ENCODE data around the gene OR5C1.

The OR5C1 gene

GRCh38 chr9:122788831-122789230 is at the start of gene OR5C1:
OR5C1 (plus strand) TSS chr9:122788933; CDS start chr9:122788933, 0 bp downstream.
- H3K27me3 ChIP-seq (ENCODE audit: control insufficient read depth, insufficient read depth, low read length): no peaks in the 10 kb centered on the region
- H3K9me3 ChIP-seq (ENCODE audit: control insufficient read depth, low read length): no peaks in the 10 kb centered on the region
- no peak within 1 kb of the TSS for H2AFZ ChIP-seq
- TF ChIP-seq CTCF (IDR thresholded peaks at IDR 0.05): no peak
- H3K36me3 ChIP-seq (ENCODE audit: control insufficient read depth, insufficient read depth, low read length): no peaks in the 10 kb centered on the region
- H3K79me2 ChIP-seq: no peaks in the 10 kb centered on the region
- no peaks in the 10 kb centered on the region for H3K4me1 ChIP-seq
- no peak within 1 kb of the TSS for H3K9ac ChIP-seq
- no peak within 1 kb of the TSS for H3K27ac ChIP-seq
- H3K4me3 ChIP-seq (ENCODE audit: low read depth, low read length): no peak within 1 kb of the TSS
- no peak within 1 kb of the TSS for H3K4me2 ChIP-seq (ENCODE audit: low read length)

GRCh38 chr9:122742003-122742402 is 46.7 kb upstream of the OR5C1 start, which contains the start of gene OR1L6:
OR1L6 (plus strand) TSS chr9:122742303; CDS start chr9:122749848, 7,545 bp downstream.
- Histone ChIP-seq H3K36me3 (ENCODE audit: control insufficient read depth, insufficient read depth, low read length) (no peaks in the 10 kb centered on the region), H3K9ac (no peak within 1 kb of the TSS), H3K27me3 (ENCODE audit: control insufficient read depth, insufficient read depth, low read length) (no peaks in the 10 kb centered on the region), H3K4me1 (no peaks in the 10 kb centered on the region), H3K4me3 (ENCODE audit: low read depth, low read length) (no peak within 1 kb of the TSS), H3K79me2 (no peaks in the 10 kb centered on the region), H2AFZ (no peak within 1 kb of the TSS), H3K9me3 (ENCODE audit: control insufficient read depth, low read length) (no peaks in the 10 kb centered on the region), H3K4me2 (ENCODE audit: low read length) (no peak within 1 kb of the TSS), H3K27ac (no peak within 1 kb of the TSS)
- TF ChIP-seq CTCF (IDR thresholded peaks at IDR 0.05): no peak

GRCh38 chr9:122754825-122755224 is 33.9 kb upstream of the OR5C1 start:
- Histone ChIP-seq H3K4me3 (ENCODE audit: low read depth, low read length) (no peak overlapping the region), H3K4me1 (no peaks in the 10 kb centered on the region), H3K79me2 (no peaks in the 10 kb centered on the region), H3K4me2 (ENCODE audit: low read length) (no peak overlapping the region), H3K9ac (no peak overlapping the region), H2AFZ (no peak overlapping the region), H3K36me3 (ENCODE audit: control insufficient read depth, insufficient read depth, low read length) (no peaks in the 10 kb centered on the region), H3K9me3 (ENCODE audit: control insufficient read depth, low read length) (no peaks in the 10 kb centered on the region), H3K27ac (no peak overlapping the region), H3K27me3 (ENCODE audit: control insufficient read depth, insufficient read depth, low read length) (no peaks in the 10 kb centered on the region)
- no peak for TF ChIP-seq CTCF (IDR thresholded peaks at IDR 0.05)

- Histone ChIP-seq H3K4me3 (ENCODE audit: low read depth, low read length) (no peak overlapping the region), H3K36me3 (ENCODE audit: control insufficient read depth, insufficient read depth, low read length) (peaks cover 2% of the 10 kb centered on the region), H3K4me1 (no peaks in the 10 kb centered on the region), H3K9ac (no peak overlapping the region), H3K27me3 (ENCODE audit: control insufficient read depth, insufficient read depth, low read length) (no peaks in the 10 kb centered on the region), H3K4me2 (ENCODE audit: low read length) (no peak overlapping the region), H3K9me3 (ENCODE audit: control insufficient read depth, low read length) (no peaks in the 10 kb centered on the region), H2AFZ (no peak overlapping the region), H3K27ac (no peak overlapping the region), H3K79me2 (no peaks in the 10 kb centered on the region)
- no peak for TF ChIP-seq CTCF (IDR thresholded peaks at IDR 0.05)
Observed at GRCh38 chr9:122767817-122768216, 20.9 kb upstream of the OR5C1 start.

GRCh38 chr9:122777052-122777451 is 11.7 kb upstream of the OR5C1 start:
- no peak overlapping the region for H3K9ac ChIP-seq
- no peak overlapping the region for H3K27ac ChIP-seq
- H3K4me1 ChIP-seq: no peaks in the 10 kb centered on the region
- H3K4me3 ChIP-seq (ENCODE audit: low read depth, low read length): no peak overlapping the region
- H3K27me3 ChIP-seq (ENCODE audit: control insufficient read depth, insufficient read depth, low read length): no peaks in the 10 kb centered on the region
- H3K79me2 ChIP-seq: no peaks in the 10 kb centered on the region
- no peak overlapping the region for H2AFZ ChIP-seq
- no peak overlapping the region for H3K4me2 ChIP-seq (ENCODE audit: low read length)
- no peaks in the 10 kb centered on the region for H3K9me3 ChIP-seq (ENCODE audit: control insufficient read depth, low read length)
- H3K36me3 ChIP-seq (ENCODE audit: control insufficient read depth, insufficient read depth, low read length): no peaks in the 10 kb centered on the region
- no peak for TF ChIP-seq CTCF (IDR thresholded peaks at IDR 0.05)

Measured in parathyroid adenoma (tissue), 2 donors.